NB4 (cell line): ENCODE data around the gene TENT5A.

Experiments used
- DNase-seq: peaks from one replicate; pipeline ENCODE4 v3.0.0; 2010; ENCODE audit warnings: low read depth
- H3K4me3 ChIP-seq: one replicate; pipeline ENCODE4 v1.5.1; 2011; ENCODE audit warnings: mild to moderate bottlenecking, low read depth, low read length, moderate library complexity
- CTCF ChIP-seq: IDR thresholded peaks from one replicate; pipeline ENCODE4 v1.5.1; 2012; ENCODE audit warnings: low read depth, low read length
- MAX ChIP-seq: IDR thresholded peaks from 2 replicates; pipeline ENCODE4 v1.6.1; 2011; ENCODE audit warnings: low read depth, low read length
- MYC ChIP-seq: IDR thresholded peaks from 2 replicates; pipeline ENCODE4 v1.6.1; 2011; ENCODE audit warnings: low read depth, low read length
- POLR2A ChIP-seq: IDR thresholded peaks from 2 replicates; pipeline ENCODE4 v1.6.1; 2011; ENCODE audit warnings: mild to moderate bottlenecking; ENCODE audit not compliant: insufficient read length; ENCODE audit errors: extremely low read depth

TENT5A gene

DNA sequence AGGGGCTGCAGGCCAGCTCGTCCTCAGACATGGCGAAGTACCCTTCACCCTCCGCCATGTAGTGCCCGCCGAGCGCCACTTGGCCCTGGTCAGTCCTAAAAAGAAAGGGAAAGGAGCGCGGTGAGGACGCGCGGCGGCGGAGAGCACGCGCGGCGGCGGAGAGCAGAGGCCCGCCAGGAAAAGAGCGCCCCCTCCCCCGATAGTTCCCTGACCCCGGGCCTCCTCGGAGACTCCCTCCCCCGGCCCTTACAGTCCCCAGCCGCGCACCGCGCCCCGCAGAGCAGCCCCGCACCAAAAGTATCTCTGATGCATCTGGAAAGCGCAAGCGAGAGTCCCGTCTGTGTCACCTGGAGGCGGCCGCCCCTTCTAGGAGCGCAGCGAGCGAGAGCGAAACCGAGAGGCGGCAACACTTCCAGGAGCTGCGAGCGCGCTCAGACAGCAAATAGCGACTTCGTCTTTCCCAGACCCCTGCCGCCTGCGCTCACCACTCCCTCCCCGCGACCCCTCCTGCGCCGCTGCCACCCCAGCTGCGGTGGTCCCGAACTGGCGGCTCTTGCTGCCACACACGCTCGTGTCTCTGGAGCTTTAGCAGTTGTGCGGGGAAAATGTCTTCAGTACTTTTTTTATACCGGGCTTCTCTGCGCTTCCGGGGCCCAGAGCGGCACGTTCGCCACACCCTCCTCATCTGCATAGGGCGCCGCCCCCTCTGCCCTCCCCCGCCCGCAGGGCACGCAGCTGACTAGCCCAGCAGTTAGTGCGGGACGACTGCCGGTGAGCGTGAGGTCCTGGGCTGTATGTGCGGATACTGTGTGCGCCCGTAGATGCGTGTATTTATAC lies at the start of gene TENT5A:
TSS of gene TENT5A (minus strand) at position 598 of the 837 bp plus-strand sequence. CDS start at position 58, 540 bp downstream.
- peak within 1 kb of the TSS; percentile 99 for H3K4me3 ChIP-seq
- peak; percentile 97 for DNase-seq
- peak; percentile 94 for TF ChIP-seq POLR2A
- peak; percentile 73 for TF ChIP-seq MYC
- peak; percentile 16 for TF ChIP-seq CTCF
- peak; percentile 64 for TF ChIP-seq MAX

DNA sequence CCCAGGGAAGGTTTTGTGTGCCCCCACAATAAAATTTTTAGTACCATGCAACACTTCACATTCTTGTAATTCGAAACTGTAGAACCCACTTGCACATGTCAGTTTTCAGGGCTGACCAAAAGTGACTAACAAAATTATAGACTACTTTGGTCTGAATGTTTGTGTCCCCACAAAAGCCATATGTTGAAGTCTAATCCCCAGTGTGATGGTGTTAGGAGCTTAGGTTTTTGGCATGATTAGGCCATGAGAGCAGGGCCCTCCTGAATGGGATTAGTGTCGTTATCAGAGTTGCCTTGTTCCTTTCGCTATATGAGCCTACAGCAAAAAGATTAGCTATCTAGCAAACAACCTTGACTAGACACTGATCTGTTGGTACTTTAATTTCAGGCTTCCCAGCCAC lies 49.0 kb upstream of the TENT5A start:
- DNase-seq, result no peak
- TF ChIP-seq MYC (no peak), MAX (no peak), CTCF (no peak), POLR2A (no peak)
- H3K4me3 ChIP-seq, result no peak overlapping the region

DNA sequence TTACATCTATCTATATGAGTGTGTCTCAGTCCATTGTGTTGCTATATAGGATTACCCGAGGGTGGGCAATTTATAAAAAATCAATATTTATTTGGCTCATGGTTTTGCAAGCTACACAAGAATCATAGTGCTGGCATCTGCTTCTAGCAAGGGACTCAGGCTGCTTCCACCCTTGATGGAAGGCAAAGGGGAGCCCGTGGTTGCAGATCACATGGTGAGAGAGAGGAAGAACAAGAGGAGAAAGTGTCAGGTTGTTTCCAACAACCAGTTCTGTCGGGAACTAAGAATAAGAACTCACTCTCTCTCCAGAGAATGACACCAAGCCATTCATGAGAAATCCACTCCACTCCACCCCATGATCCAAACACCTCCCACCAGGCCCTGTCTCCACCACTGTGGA lies 48.2 kb upstream of the TENT5A start:
- DNase-seq, result no peak
- TF ChIP-seq POLR2A, result no peak
- TF ChIP-seq MYC, result no peak
- no peak overlapping the region for H3K4me3 ChIP-seq

DNA sequence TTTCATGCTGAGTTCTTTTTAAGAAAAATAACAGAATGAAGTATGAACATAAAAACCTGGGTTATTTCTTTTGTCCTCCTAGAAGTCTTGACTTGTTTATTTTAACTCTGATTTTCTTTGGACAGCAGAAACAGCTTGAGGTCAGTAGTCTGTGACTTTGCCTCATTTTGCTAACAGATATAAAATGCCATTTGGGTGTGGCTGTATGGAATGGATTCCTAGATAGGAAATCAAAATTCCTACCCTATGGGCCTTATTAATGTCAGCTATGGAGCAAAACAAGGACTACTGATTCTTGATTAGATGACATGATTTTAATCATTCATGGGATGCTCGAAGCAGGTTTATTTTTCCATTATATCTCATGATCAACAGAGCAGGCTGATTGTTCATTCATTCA lies 46.8 kb upstream of the TENT5A start:
- H3K4me3 ChIP-seq, result no peak overlapping the region
- no peak for DNase-seq
- no peak for TF ChIP-seq POLR2A
- TF ChIP-seq MAX, result no peak
- TF ChIP-seq MYC, result no peak
- no peak for TF ChIP-seq CTCF

- no peak for DNase-seq
- no peak overlapping the region for H3K4me3 ChIP-seq
- no peak for TF ChIP-seq MYC
- no peak for TF ChIP-seq CTCF
- no peak for TF ChIP-seq MAX
- no peak for TF ChIP-seq POLR2A
These were observed 45.1 kb upstream of the TENT5A start for GRCh38 chr6:81797591-81797990.

- H3K4me3 ChIP-seq, result no peak overlapping the region
- TF ChIP-seq MYC (no peak), POLR2A (no peak), CTCF (no peak), MAX (no peak)
- DNase-seq, result no peak
These were observed 43.4 kb upstream of the TENT5A start for GRCh38 chr6:81795890-81796289.
